ENCODE measurements around the gene RAPGEF5. TPM values are rescaled to one million over a fixed set of nuclear protein-coding genes. Genes with fewer than 3 reads are reported as not detected.

RAPGEF5 gene
- total and polyA plus RNA-seq, 10 of the 15 experiments (the other 5 are each of a cell fraction or from before 2014, with no cell fraction given): 0.38 to 4.0 (median 1.6) TPM; not detected in 1

GRCh38 chr7:22219036-22219435 is 137.9 kb downstream of the RAPGEF5 start:
- Histone ChIP-seq H3K9me3 (replicated peaks; ENCODE audit: control insufficient read depth, insufficient read depth, low read length) (no peaks in the 10 kb centered on the region; the same call in 2 of the 3 replicates), H4K20me1 (ENCODE audit: control insufficient read depth, insufficient read depth) (no peaks in the 10 kb centered on the region), H3K36me3 (ENCODE audit: control insufficient read depth in 2 of 2, insufficient read depth in 2 of 2, low read length in 1 of 2) (no peaks in the 10 kb centered on the region; a peak in 1 of 4 replicates), H3K4me3 (no peak overlapping the region), H3K4me1 (ENCODE audit: control insufficient read depth, insufficient read depth, low read length) (no peaks in the 10 kb centered on the region), H3K27ac (ENCODE audit: control insufficient read depth, insufficient read depth) (no peak overlapping the region), H3K79me2 (ENCODE audit: control insufficient read depth, insufficient read depth, low read length) (no peaks in the 10 kb centered on the region), H3K27me3 (replicated peaks in 1 of 2; ENCODE audit: control insufficient read depth in 2 of 2, insufficient read depth in 2 of 2, low read length in 1 of 2) (no peaks in the 10 kb centered on the region), H2AFZ (ENCODE audit: control insufficient read depth, low read depth, low read length) (no peak overlapping the region), H3K9ac (ENCODE audit: control insufficient read depth, insufficient read depth, low read length) (no peak overlapping the region), H3K4me2 (ENCODE audit: control insufficient read depth, insufficient read depth) (no peak overlapping the region)
- CTCF ChIA-PET: interaction anchor here (1.0 kb wide), 1 partner anchor 11 kb away, joined by 3 read pairs; no protein-coding TSS in a partner anchor
- SMC1A ChIA-PET (ENCODE audit: uncharacterized antibody, unreplicated experiment): no interaction called here
- TF ChIP-seq RELA (IDR thresholded peaks at IDR 0.05; ENCODE audit: borderline replicate concordance, partially characterized antibody) (no peak), CUX1 (IDR thresholded peaks at IDR 0.05; ENCODE audit: insufficient replicate concordance, low read depth, low read length) (no peak), NFYB (IDR thresholded peaks at IDR 0.05; ENCODE audit: insufficient read depth, low read depth, low read length) (no peak), IRF3 (IDR thresholded peaks at IDR 0.05) (no peak)
- intact Hi-C loops (cut with micrococcal nuclease; ENCODE audit: unreplicated experiment) (no loop called here), in situ Hi-C loops (cut with MboI) (no loop called here)
- DNase-seq (ENCODE audit: low read depth, low spot score): no peak
- POLR2A ChIA-PET: no interaction called here
- RAD21 ChIA-PET (ENCODE audit: unreplicated experiment): no interaction called here
- no TSS peak for BruUV-seq (replicated peaks)
- WGBS (ENCODE audit: insufficient coverage, insufficient replicate concordance, low lambda C conversion rate, missing lambda C conversion rate): 43% methylated on average over 4 of the region's 4 CpGs
- FAIRE-seq: no peak
- ATAC-seq: no peak

Measured in GM12878 (cell line).